HG02763 (cell line): ENCODE results near the gene FAM171A2.

Experiments
- ATAC-seq: cut with Tn5 transposase; IDR thresholded peaks from one replicate; pipeline ENCODE4 v1.9.1; 2021; ENCODE audit warnings: mild to moderate bottlenecking, moderate library complexity; ENCODE audit not compliant: unreplicated experiment

The FAM171A2 gene

DNA sequence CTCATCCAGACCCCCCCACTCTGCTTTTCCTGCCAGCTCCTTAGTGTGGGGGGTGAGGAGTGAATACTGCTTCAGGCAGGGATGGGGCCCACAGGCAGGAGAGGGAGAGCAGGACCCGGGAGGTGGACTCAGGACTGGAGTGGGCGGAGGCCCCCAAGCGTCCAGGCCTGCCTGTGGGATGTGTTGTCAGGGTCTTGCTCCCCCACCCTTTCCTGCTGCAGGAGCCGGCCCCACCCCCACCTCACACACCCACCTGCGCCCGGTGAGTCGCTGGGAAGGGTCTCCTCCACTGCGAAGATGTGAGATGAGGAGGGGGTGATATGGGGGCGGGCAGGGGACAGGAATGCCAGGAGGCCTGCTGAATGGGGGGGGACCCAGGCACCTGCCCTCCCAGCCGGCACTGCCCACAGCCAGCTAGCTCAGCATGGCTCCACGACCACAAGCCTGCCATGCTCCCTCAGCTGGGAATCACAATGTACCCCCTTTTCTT, 1.1 kb downstream of the FAM171A2 start:
- ATAC-seq = no peak

DNA sequence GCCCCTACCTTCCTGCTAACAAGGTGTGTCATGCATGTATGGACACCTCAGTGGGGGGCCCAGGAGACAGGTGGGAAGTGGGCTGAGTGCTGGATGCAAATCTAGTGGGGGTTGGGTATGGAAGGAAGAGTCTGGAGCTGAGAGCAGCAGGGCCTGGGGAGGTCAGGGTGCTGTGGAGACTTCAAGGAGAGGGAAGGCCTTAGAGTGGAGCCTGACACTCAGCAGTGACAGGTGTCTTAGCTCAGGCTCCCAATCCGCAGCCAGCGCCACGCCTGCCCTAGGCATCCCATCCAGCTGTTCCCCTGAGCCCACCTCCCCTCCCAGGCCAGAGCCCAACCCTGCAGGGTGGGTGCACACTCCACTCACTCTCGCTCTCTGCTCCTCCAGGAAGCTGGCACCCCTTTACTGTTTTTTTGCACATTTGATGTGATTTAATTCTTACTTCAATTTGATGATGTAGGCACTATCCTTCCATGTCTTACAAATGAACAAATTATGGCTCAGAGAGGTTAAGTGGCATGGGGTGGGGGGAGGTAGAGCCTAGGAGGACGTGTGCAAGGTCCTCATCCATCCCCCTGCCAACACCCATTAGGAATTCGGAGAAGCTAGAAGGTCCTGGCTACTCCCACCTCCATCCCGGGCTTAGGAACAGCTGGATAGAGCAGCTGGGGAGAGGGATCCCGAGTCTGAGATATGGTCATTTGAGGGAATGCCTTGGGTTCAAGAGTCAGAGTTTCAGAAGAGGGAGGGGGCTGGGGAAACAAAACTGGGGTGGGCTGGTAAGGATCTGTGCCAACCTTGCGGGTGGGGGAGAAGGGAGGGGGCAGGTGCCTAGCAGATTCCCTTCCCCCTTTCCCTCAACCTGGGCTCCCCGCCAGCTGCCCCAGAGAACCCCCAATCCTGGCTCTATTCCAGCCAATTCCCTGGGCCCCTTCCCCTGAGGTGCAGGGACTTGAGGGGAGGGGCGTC, 2.1 kb downstream of the FAM171A2 start:
- no peak for ATAC-seq

DNA sequence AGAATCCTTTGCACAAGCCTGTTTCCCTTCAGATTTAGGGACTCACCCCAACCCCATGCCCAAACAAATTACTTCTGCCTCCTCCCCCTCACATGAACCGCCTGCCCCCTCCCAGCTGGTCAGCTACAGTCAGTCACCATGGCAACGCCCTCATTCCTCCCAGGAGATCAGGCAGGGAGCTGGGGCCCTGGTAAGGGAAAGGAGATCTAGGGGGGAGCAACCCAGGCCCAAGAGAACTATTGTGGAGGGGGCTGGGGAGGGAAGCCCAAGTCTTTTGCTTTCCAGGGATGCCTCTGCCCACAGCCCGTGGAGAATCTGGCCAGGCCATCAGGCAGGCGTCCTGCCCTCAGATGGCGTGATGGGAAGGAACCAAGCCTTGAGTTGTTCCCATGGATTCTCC, 2.8 kb downstream of the FAM171A2 start:
- no peak for ATAC-seq

DNA sequence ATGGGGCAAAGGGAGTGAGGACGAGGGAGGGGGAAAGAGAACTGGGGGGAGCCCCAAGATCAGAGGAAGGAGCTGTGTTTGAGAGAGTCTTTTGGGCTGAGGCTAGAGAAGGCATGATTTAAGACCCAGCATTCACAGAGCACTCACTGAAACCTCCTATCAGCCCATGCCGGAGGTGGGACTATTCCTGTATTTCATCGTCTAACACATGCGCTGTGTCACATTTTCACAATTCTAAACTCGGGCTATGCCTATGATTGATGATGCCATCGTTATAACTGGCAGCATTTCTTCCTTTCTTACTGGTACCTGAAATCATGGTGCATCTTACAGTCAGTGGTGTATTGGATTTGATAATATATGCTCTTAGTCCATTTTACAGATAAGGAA, 3.5 kb downstream of the FAM171A2 start:
- ATAC-seq = no peak

DNA sequence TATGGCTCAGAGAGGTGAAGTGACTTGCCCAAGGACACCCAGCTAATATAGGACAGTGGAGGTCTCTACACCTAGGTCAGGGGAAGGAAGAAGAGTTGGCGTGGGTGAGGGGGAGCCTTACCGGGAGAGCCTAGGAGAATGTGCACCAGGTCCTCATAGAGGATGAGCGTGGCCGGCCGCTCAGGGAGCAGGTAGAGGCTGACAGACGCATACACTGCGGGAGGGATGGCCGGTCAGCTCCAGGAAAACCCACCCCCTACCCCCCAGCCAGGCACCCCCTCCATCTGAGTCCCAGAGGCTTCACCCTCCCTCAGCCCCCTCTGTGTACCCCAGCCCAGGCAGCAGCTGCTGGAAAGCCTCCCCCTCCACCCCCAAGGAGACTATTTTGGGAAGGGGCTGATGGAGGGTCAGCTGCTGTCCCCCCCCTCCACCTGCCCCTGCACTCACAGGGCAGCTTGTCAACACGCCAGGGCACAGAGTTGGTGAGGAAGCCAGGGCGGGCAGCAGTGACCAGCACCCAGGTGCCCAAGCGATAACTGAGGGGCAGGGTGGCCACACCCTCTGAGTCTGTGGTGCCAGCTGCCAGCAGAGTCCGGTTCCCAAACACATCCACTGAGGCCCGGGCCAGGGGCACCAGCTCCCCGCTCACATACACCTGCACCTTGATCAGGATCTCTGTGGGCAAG, 4.1 kb downstream of the FAM171A2 start:
- no peak for ATAC-seq

DNA sequence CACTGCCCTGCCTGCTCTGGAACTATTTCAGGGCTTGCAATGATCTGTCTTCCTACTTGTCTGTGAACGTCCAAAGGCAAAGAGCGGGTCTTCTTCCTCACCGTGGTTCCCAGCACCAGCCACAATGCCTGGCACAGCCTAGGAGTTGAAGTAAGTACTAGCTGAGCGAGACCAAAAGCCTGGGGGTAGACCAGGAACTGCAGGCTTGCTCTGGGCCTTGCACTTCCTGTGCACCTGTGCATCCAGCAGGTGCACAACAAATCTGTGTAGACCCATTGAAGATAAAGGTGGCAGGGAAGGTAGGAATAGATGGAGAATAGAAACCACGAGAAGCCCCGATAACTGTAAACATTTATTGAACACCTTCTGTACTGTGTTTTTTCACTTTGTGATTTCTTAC, 4.6 kb downstream of the FAM171A2 start:
- ATAC-seq = no peak

DNA sequence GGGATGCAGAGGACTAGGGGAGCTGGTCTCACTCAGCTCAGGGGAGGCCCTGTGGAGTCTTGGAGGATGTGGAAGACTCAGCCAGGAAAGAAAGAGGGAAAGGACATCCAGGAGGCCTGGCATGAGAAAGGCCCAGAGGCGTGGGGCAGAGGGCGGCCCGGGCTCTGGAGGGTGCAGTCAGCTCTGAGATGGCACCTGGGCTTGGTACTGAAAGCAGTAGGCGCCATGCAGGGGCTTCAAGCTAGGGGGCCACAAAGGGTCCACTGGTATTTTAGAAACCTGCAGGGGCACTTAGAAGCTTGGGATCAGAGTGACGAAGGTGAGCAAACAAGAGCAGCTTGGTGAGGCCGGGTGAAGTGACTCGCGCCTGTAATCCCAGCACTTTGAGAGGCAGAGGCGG, 5.6 kb downstream of the FAM171A2 start:
- ATAC-seq = no peak

DNA sequence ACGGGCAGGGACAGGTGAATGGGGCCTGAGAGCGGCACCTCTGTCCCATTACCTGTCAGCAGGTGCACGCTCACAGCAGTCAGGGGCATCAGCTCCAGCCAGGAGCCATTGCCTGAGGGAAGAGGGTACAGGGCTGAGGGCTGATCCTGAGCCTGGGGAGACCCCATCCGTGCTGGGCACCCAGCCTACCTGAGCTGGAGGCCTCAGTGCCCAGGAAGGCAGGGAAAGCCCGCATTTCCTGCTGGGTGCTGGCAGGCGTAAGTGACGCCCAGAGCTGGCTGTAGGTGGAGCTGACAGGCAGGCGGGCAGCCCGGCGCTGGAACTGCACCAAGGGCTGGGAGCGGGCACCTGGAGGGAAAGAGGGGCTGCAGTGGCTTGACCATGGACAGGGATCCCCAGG, 7.4 kb downstream of the FAM171A2 start:
- ATAC-seq = no peak

DNA sequence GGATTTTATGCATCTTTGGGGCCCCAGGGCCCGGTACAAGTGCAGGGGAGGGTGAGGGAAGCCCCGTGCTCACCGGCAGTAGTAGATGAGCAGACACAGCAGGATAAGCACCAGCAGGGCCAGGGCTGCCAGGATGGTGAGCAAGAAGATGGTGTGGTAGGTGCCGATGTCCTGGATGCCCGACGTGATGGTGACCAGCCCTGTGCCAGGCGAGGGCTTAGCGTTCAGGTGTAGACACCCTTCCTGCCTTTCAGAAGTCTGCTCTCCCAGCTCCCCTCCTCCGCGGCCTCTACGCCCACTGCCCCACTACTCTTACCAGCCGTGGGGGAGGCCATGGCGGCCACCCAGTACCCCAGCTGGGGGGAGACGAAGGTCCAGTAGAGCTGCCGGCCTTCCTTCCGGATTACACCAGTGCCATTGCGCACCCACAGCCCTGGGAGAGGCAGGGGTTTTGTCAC, 8.0 kb downstream of the FAM171A2 start:
- ATAC-seq = no peak

DNA sequence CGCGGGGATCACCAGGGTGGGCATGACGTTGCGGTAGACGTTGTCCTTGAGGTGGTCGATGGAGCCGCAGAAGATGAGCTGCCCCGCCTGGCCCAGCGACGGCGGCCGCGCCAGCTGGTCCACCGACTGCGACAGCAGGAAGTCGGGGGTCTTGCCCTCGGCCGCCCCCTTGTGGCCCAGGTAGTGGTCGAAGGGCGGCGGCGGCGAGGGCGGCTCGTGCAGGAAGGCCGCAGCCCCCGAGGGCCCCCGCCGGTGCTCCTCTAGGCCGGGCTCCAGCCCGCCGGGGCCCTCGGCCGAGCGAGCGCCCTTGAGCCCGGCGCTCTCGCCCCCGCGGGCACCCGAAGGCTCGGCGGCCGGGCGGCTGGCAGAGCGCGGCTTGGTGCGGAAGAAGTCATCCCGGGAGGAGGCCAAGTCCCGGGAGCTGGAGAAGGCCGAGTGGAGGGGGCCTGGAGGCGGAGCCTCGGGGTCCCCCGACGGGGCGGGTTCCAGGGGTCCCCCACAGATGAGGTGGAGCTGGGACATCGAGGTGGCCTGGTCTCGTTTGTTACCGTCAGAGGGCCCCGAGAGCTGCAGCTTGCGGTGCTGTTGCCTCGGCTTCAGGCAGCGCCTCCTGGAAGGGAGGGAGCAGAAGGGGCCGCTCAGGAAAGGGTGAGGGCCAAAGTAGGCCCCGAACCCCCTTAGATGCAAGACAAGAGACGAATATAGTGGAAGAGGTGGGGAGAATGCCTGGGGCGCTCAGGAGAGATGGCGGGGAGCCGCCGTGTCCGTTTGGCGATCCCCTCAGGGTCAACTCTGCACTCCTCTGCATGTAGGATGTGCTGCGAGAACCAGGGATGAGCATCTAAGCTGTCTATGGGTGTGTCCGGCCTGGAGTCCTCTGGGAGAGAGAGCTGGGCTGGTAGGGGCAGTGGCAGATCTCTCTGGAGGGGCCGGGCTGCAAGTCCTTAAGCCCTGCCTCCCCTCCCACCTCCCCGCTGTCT, 8.8 kb downstream of the FAM171A2 start:
- ATAC-seq = no peak

DNA sequence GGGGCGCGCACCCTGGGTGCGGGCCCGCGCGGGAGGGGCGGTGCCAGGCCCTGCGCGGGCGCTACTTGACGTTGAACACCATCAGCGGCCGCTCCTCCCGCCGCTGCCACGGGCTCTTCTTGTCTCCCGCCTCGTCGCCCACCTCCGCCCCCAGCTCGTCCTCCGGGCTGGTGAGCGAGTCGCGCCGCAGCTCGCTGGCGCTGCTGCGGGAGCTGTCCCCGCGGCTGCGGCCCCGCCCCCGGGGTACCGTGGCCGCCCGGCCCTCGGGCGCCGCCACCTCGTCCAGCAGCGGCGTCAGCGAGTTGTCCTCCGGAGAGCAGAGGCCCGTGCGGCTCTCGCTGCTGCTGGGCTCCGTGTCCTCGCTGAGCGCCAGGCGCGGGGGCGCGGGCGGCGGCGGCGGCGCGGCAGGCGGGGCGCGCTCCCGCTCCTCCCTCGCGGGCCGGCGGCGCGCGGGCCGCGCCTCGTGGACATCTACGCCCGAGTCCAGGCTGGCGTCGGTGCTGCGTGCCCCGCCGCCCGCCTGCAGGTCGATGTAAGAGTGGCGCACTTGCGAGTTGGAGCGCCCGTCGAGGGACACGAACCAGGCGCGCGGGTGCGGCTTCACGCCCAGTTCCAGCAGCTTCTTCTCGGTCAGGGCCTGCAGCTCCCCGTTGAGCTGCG, 9.9 kb downstream of the FAM171A2 start:
- ATAC-seq = no peak

DNA sequence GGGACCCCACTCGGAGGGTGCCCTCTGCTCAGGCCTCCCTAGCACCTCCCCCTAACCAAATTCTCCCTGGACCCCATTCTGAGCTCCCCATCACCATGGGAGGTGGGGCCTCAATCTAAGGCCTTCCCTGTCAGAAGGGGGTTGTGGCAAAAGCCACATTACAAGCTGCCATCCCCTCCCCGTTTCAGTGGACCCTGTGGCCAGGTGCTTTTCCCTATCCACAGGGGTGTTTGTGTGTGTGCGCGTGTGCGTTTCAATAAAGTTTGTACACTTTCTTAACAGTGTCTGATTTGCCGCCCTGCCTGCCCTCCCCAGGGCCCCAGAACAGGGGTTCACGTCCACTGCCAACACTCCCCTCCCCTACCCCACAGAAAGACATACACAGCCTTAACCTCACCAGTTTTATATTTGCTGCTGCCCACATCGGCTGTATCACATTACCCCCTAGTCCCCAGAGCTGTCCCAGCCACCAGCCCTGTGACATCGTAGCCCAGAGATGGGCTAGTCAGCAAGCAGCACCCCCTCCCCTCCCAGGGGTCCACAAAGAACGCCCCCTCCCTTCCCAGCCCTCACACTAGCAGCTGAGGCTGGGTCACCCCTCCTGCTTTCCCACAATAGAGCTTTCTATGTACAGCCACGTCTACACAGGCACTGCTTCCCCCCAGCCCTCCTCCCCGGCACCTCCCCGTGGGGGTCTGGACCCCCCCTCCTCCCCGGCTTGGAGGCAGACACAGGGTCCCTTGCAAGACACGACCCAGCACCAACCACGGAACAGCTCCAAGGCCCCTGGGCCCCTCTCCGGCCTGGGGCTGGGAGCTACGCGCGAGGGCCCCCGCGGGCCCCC, 10.6 kb downstream of the FAM171A2 start:
- no peak for ATAC-seq

DNA sequence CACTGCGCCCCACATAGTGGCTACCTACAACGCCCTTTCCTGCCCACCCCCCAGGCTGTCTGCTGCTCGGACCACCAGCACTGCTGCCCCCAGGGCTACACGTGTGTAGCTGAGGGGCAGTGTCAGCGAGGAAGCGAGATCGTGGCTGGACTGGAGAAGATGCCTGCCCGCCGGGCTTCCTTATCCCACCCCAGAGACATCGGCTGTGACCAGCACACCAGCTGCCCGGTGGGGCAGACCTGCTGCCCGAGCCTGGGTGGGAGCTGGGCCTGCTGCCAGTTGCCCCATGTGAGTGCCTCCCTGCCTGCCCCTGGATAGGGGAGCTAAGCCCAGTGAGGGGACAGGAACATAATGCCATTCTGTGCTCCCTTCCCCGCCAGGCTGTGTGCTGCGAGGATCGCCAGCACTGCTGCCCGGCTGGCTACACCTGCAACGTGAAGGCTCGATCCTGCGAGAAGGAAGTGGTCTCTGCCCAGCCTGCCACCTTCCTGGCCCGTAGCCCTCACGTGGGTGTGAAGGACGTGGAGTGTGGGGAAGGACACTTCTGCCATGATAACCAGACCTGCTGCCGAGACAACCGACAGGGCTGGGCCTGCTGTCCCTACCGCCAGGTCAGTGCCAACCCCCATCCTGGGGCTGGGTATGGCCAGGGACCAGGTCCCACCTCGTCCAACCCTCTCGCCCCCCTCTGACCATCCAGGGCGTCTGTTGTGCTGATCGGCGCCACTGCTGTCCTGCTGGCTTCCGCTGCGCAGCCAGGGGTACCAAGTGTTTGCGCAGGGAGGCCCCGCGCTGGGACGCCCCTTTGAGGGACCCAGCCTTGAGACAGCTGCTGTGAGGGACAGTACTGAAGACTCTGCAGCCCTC, 11.5 kb downstream of the FAM171A2 start:
- no peak for ATAC-seq

DNA sequence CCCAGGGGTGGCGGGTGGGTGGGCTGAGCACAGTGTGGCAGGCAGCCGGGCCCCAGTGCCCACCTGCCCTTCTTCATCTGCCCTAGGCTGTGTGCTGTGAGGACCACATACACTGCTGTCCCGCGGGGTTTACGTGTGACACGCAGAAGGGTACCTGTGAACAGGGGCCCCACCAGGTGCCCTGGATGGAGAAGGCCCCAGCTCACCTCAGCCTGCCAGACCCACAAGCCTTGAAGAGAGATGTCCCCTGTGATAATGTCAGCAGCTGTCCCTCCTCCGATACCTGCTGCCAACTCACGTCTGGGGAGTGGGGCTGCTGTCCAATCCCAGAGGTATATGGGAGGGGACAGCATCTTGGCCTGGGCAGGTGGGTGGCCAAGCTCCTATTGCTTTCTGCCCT, 12.2 kb downstream of the FAM171A2 start:
- no peak for ATAC-seq

DNA sequence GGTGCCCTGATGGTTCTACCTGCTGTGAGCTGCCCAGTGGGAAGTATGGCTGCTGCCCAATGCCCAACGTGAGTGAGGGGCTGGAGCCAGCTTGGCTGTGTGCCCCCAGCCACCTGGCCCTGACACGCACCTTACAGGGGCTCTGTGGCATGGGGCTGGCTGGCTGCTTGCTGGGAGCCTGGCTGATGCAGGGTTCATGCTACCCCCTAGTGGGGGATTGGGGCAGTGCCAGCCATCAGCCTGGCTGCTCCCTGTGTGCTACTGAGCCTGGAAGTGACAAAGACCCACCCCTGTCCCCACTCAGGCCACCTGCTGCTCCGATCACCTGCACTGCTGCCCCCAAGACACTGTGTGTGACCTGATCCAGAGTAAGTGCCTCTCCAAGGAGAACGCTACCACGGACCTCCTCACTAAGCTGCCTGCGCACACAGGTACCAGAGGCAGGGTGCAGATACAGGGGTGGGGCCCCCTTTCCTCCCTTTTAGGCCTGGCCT, 12.9 kb downstream of the FAM171A2 start:
- ATAC-seq = no peak

DNA sequence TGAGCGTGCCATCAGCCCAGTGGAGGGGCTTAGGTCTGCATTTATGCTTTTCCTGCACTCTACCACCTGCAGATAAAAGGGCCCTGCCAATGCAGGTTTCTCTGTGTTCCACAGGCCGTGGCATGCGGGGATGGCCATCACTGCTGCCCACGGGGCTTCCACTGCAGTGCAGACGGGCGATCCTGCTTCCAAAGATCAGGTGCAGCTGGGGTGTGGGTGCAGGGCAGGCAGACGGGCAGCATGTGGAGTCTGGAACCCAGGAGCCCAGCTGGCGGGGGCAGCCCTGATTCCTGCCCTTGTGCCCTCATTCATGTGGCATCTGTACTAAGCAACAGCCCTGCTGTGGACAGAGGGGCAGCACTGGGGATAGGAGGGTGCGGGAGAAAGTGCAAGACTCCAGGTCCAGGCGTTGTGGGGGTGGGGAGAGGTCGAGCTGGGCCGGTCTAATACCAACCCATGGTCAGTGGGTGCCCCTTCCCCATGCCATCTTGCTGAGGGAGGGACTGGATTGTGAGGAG, 14.0 kb downstream of the FAM171A2 start:
- ATAC-seq = no peak

DNA sequence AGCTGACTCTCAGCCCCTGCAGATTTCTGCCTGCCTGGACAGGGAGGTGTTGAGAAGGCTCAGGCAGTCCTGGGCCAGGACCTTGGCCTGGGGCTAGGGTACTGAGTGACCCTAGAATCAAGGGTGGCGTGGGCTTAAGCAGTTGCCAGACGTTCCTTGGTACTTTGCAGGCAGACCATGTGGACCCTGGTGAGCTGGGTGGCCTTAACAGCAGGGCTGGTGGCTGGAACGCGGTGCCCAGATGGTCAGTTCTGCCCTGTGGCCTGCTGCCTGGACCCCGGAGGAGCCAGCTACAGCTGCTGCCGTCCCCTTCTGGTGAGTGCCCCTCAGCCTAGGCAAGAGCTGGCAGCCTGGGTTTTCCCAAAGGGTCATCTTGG, 14.7 kb downstream of the FAM171A2 start:
- ATAC-seq = no peak
